Heart left ventricle (tissue), 16 donors: ENCODE results near the gene PAK1. TPM values are rescaled to one million over a fixed set of nuclear protein-coding genes. Genes with fewer than 3 reads are reported as not detected.

Experiments
- ATAC-seq, 4 donors: fragments of 200-7000 bp; cut with Tn5 transposase; one replicate each; pipeline ENCODE4 v1.9.1; 2020 to 2022; ENCODE audit warnings: moderate library complexity in 4 of 4, mild to moderate bottlenecking in 3 of 4, moderate number of reproducible peaks in 1 of 4
- DNase-seq, 5 donors: peaks; one replicate each; pipeline ENCODE4 v3.0.0-alpha.2; 2020
- H3K27ac ChIP-seq, 12 donors: fragments of 200-600 bp; sonication (generic) in 4 of 12; one replicate each; pipeline versions ENCODE4 v1.5.0 to v1.8.0; 2016 to 2022; ENCODE audit warnings: mild to moderate bottlenecking in 2 of 12
- H3K27me3 ChIP-seq, 9 donors: fragments of 200-600 bp; sonication (generic) in 2 of 9; one replicate each; pipeline versions ENCODE4 v1.5.1 to v1.8.0; 2016 to 2022; ENCODE audit warnings: mild to moderate bottlenecking in 3 of 9
- H3K36me3 ChIP-seq, 9 donors: fragments of 200-600 bp; sonication (generic) in 2 of 9; one replicate each; pipeline versions ENCODE4 v1.5.0 to v1.8.0; 2018 to 2022; ENCODE audit warnings: mild to moderate bottlenecking in 2 of 9
- H3K4me1 ChIP-seq, 12 donors: fragments of 200-600 bp; sonication (generic) in 4 of 12; one replicate each; pipeline versions ENCODE4 v1.5.0 to v1.8.0; 2016 to 2022; ENCODE audit warnings: mild to moderate bottlenecking in 3 of 12
- H3K4me3 ChIP-seq, 12 donors: fragments of 200-600 bp; sonication (generic) in 4 of 12; one replicate each; pipeline versions ENCODE4 v1.5.0 to v1.8.0; 2017 to 2022; ENCODE audit warnings: mild to moderate bottlenecking in 9 of 12, moderate library complexity in 4 of 12
- H3K9me3 ChIP-seq, 12 donors: fragments of 200-600 bp; sonication (generic) in 4 of 12; one replicate each; pipeline versions ENCODE4 v1.5.0 to v1.8.0; 2016 to 2022; ENCODE audit warnings: mild to moderate bottlenecking in 1 of 12
- POLR2A ChIP-seq, 2 donors: fragments of 450-650 bp; IDR thresholded peaks; one replicate each; pipeline ENCODE4 v1.6.1; 2017; ENCODE audit warnings: antibody characterized with exemption in 2 of 2, mild to moderate bottlenecking in 2 of 2, moderate library complexity in 2 of 2
- WGBS, 4 donors: extraction: QIAGEN DNeasy Blood & Tissue Kit in 2 of 4; methylation state at CpG; one replicate each; pipeline versions ENCODE4 v1.1.5 to v1.1.7; 2013 to 2018; 5-methylcytosine and 5-hydroxymethylcytosine counted together
- intact Hi-C, 10 donors: fragments of 100-400 bp; cut with DNase I; formaldehyde crosslinking; loops; one replicate each; pipeline versions ENCODE4 v1.11.1 to v1.14.2; 2022
- polyA plus RNA-seq, 2 donors: library from polyadenylated mRNA; stranded (reverse); fragments of 200-250 nt; gene quantifications; one replicate each; pipeline ENCODE4 v1.2.3, GENCODE V29; 2013
- total RNA-seq, 9 donors: library from RNA; depleted of rRNA in 2 of 9; stranded (reverse); fragments of >200 nt in 2 of 9; fragmentation: NEBNext Ultra II Directional in 3 of 9; extraction: Animal tissue kit (Norgen Biotek cat#: 25700) in 3 of 9; gene quantifications; one replicate each; pipeline versions ENCODE4 v1.1.0 to v1.2.4, GENCODE V29; 2016 to 2023
- TF ChIP-seq, protein P1 (sequence below), 12 donors: fragments of 200-600 bp; sonication (generic) in 4 of 12; IDR thresholded peaks; one replicate each; pipeline versions ENCODE4 v1.5.0 to v1.8.0; 2018 to 2022; ENCODE audit warnings: antibody characterized with exemption in 12 of 12, mild to moderate bottlenecking in 5 of 12
- donor health status: ischemic (EF 13 %, LVEDD 7.1; RV severe dilation, severe dysfunction).
- donor health status: healthy with polysubstance abuse.
- donor health status: DM: no; HTN: yes; CAD: no.
- donor health status: DM: no; HTN: no; CAD: no.
- donor health status: ischemic (EF 25% LVEDD 6.9; RV normal size, moderate dysfunction).
- donor health status: ischemic (EF 25% LVEDD 5.7; RV mildly dilated, moderate dysfunction).
- donor health status: healthy.
- donor health status: DM: yes; HTN: yes; CAD: no.
- donor health status: ischemic (EF 35%, LVEDD 5.7; RV mildly dilated, moderate dysfunction).
- donor health status: nonischemic (EF 11% LVEDD 7.7; RV severe dilation, severe dysfunction).
- donor health status: DM: yes; HTN: yes; CAD: no.
- donor health status: PGD.
- donor health status: ischemic (EF 29% LVEDD 5.4; RV normal size, mild dysfunction).
- donor health status: nonischemic (EF 23%, LVEDD 6.1; RV moderate dilation, normal function).

PAK1 gene
- total and polyA plus RNA-seq, 11 donors, result 2.1 to 25.4 (median 5.9) TPM

DNA sequence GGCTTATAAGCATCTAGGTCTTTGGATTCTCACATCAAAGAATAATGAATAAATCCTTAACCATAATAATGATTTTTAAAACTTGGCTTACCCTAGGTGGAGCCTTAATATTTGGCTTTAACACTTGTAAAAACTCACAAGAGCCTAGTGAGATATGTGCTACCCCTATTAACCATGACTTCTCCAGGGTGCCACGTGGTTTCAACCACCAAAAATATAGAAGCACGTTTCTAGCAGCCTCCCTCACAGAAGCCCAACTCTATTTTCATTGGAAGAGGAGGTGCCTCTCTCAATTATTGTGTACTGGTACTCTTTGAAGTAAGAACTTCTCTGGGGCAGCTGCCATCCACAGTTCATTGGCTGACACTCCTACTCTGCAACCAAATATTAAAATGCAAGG lies 125.9 kb downstream of the PAK1 start:
- no peak overlapping the region for H3K4me3 ChIP-seq
- intact Hi-C loops, result no loop called here
- peaks cover 0 to 19% (median 9%) of the 10 kb centered on the region in 12 donors for H3K4me1 ChIP-seq
- 71 to 91% (median 79%) methylated on average over 2 of the region's 2 CpGs for WGBS, 4 donors
- no peaks in the 10 kb centered on the region for H3K9me3 ChIP-seq
- no peaks in the 10 kb centered on the region for H3K27me3 ChIP-seq
- H3K36me3 ChIP-seq, result peaks cover 0 to 49% (median 0%) of the 10 kb centered on the region in 9 donors
- ATAC-seq (no peak), DNase-seq (no peak)
- no peak overlapping the region for H3K27ac ChIP-seq
- TF ChIP-seq POLR2A (IDR thresholded peaks at IDR 0.05), result no peak
- TF ChIP-seq, protein P1, sequence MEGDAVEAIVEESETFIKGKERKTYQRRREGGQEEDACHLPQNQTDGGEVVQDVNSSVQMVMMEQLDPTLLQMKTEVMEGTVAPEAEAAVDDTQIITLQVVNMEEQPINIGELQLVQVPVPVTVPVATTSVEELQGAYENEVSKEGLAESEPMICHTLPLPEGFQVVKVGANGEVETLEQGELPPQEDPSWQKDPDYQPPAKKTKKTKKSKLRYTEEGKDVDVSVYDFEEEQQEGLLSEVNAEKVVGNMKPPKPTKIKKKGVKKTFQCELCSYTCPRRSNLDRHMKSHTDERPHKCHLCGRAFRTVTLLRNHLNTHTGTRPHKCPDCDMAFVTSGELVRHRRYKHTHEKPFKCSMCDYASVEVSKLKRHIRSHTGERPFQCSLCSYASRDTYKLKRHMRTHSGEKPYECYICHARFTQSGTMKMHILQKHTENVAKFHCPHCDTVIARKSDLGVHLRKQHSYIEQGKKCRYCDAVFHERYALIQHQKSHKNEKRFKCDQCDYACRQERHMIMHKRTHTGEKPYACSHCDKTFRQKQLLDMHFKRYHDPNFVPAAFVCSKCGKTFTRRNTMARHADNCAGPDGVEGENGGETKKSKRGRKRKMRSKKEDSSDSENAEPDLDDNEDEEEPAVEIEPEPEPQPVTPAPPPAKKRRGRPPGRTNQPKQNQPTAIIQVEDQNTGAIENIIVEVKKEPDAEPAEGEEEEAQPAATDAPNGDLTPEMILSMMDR (IDR thresholded peaks at IDR 0.05), result no peak

- H3K36me3 ChIP-seq, result peaks cover 0 to 53% (median 0%) of the 10 kb centered on the region in 9 donors
- DNase-seq (no peak), ATAC-seq (no peak)
- H3K27me3 ChIP-seq, result no peaks in the 10 kb centered on the region
- intact Hi-C loops, result no loop called here
- H3K27ac ChIP-seq, result no peak overlapping the region
- H3K4me3 ChIP-seq, result no peak overlapping the region
- TF ChIP-seq POLR2A (IDR thresholded peaks at IDR 0.05), result no peak
- TF ChIP-seq, protein P1 (IDR thresholded peaks at IDR 0.05), result no peak
- no peaks in the 10 kb centered on the region for H3K9me3 ChIP-seq
- 89 to 97% (median 93%) methylated on average over 2 of the region's 2 CpGs for WGBS, 4 donors
- H3K4me1 ChIP-seq, result peaks cover 0 to 14% (median 6%) of the 10 kb centered on the region in 12 donors
Measured at GRCh38 chr11:77346906-77347603, 126.8 kb downstream of the PAK1 start.

DNA sequence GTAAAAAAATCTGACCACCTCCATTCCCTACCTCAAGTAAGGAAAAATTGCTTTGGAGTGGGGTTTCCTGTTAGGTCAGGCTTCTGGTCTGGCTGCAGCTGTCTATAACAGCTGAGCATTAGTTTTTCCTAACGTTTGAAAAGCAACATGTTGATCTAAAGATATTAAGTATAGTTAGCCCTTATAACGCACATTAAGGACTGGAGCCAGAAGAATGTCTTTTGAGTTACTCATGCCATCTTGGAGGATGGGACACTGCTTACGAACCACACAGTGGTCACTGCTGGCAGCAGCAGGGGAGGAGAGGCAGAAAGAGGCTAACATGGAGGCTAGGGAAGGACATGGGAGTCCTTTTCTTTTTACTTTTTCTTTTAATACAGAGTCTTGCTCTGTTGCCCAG lies 128.3 kb downstream of the PAK1 start:
- ATAC-seq (no peak), DNase-seq (no peak)
- Histone ChIP-seq H3K27ac (no peak overlapping the region), H3K27me3 (no peaks in the 10 kb centered on the region), H3K4me3 (no peak overlapping the region), H3K4me1 (peaks cover 0 to 5% (median 0%) of the 10 kb centered on the region in 12 donors), H3K36me3 (peaks cover 0 to 65% (median 0%) of the 10 kb centered on the region in 9 donors), H3K9me3 (no peaks in the 10 kb centered on the region)
- no peak for TF ChIP-seq POLR2A (IDR thresholded peaks at IDR 0.05)
- TF ChIP-seq, protein P1 (IDR thresholded peaks at IDR 0.05), result no peak
- intact Hi-C loops, result no loop called here
- WGBS, 4 donors, result 74 to 80% (median 77%) methylated on average over 3 of the region's 3 CpGs

GRCh38 chr11:77340501-77340900 lies 133.4 kb downstream of the PAK1 start:
- intact Hi-C loops, result no loop called here
- no peak overlapping the region for H3K27ac ChIP-seq
- H3K4me1 ChIP-seq, result no peaks in the 10 kb centered on the region
- no peaks in the 10 kb centered on the region for H3K9me3 ChIP-seq
- no peak for TF ChIP-seq POLR2A (IDR thresholded peaks at IDR 0.05)
- TF ChIP-seq, protein P1 (IDR thresholded peaks at IDR 0.05), result no peak
- ATAC-seq (no peak), DNase-seq (no peak)
- H3K27me3 ChIP-seq, result no peaks in the 10 kb centered on the region
- H3K4me3 ChIP-seq, result no peak overlapping the region
- peaks cover 0 to 68% (median 7%) of the 10 kb centered on the region in 9 donors for H3K36me3 ChIP-seq
- 32 to 47% (median 45%) methylated on average over 3 of the region's 3 CpGs for WGBS, 4 donors
